GM10266 (cell line): ENCODE results near the gene KRT76.

Experiments
- DNase-seq: peaks from one replicate; pipeline ENCODE4 v3.0.0; 2012; ENCODE audit errors: extremely low spot score
- CTCF ChIP-seq: IDR thresholded peaks from 2 replicates; pipeline ENCODE4 v1.5.1; 2012; ENCODE audit warnings: mild to moderate bottlenecking, low read depth; ENCODE audit not compliant: control insufficient read depth, insufficient read depth; ENCODE audit errors: missing control alignments

KRT76 gene

GRCh38 chr12:52791271-52792184 lies 14.4 kb upstream of the KRT76 start:
- TF ChIP-seq CTCF: no peak
- DNase-seq: no peak

GRCh38 chr12:52790427-52791270 lies 13.5 kb upstream of the KRT76 start:
- no peak for DNase-seq
- no peak for TF ChIP-seq CTCF

GRCh38 chr12:52789637-52790426 lies 12.7 kb upstream of the KRT76 start:
- no peak for TF ChIP-seq CTCF
- DNase-seq: no peak

- TF ChIP-seq CTCF: no peak
- DNase-seq: no peak
These were observed 11.9 kb upstream of the KRT76 start for GRCh38 chr12:52788876-52789636.

- TF ChIP-seq CTCF: no peak
- DNase-seq: no peak
These were observed 11.2 kb upstream of the KRT76 start for GRCh38 chr12:52788192-52788875.
